HG02798 (cell line): ENCODE results near the gene PRG2.
"Not testable (repeated sequence)": the region's sequence is repeated elsewhere in the genome, so short reads cannot be mapped to it uniquely, and the experiment has no call there.

Experiments
- ATAC-seq: cut with Tn5 transposase; IDR thresholded peaks from one replicate; pipeline ENCODE4 v1.9.1; 2021; ENCODE audit warnings: mild to moderate bottlenecking; ENCODE audit not compliant: unreplicated experiment, poor library complexity

Gene PRG2

DNA sequence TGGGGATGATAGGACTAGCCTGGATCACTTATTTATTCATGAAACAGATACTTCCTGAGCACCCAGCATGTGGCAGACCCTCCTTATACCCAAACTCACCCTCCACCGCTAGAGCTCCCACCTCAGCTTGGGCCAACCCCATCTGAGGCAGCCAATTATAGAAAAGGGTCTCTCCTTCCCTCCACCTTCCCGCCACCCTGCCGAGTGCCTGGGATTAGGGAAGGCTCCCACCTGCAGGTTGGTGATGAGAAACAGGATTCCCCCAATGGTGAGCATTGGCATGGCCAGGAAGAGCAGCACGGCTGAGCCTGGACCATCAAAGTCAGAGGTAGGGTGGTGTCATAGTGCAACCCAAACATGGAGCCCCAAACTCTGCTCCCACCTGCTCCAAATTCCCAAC, 30.6 kb upstream of the PRG2 start:
- ATAC-seq: no peak

DNA sequence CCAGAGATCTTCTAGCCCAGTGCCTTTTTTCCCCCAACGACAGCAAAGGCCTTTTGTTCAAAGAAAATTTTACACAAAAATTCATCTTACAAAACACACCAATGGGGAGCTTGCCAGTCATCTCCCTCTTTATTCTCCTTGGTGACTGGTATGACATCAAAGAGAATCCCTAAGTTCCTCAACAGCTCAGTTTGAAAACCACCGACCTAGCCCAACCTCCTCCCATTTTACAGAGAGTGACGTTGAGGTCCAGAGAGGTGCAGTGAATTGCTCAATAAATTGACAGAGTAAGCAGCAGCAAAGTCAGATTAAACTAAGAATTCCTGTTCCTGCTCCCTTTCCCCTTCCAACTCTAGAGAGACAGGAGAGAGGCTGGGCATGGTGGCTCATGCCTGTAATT, 28.7 kb upstream of the PRG2 start:
- ATAC-seq: no peak

DNA sequence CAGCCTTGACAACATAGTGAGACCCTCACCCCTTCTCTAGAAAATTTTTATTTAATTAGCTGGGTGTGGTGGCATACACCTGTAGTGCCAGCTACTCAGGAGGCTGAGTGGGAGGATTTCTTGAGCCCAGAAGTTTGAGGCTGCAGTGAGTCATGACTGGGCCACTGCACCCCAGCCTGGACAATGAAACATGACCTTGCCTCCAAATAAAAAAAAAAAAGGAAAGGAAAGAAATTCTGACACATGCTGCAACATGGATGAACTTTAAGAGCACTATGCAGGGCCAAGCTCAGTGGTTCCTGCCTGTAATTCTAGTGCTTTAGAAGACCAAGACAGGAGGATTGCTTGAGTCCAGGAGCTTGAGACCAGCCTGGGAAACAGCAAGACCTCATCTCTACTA, 27.7 kb upstream of the PRG2 start:
- no peak for ATAC-seq

DNA sequence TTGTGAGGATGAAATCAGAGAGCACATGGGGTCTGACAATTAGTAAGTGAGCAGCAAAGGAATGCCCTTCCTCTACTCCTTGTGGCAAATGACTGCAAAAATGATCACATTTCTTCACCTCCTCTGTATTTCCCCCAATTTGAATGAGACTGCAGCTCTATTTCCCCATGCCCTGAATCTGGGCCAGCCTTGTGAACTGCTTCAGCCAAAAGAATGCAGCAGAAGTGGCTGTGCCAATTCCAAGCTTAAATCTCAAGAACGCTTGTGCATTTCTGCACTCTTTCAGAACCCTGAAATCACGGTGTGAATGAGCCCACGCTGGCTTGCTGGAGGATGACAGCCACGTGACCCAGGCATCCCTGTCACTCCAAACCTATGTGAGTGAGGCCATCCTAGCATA, 26.6 kb upstream of the PRG2 start:
- ATAC-seq: no peak

DNA sequence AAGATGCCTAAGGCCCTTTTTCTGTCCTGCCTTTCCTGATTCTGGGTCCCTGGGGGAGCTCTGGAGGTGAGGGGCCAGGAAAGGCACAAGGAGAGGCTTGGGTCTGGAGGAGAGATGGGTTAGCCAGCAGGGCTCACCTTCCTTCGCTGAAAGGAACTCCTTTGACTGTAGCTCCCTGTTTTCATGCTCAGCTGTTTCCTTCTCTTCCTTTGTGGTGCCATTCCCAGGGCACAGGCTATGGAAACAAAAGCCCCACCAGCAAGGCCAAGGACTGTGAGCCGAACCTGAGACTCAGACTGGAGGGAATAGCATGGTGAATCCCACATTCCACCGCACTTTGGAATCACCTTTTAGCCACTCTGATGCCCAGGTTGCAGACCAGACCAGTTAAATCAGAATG, 26.0 kb upstream of the PRG2 start:
- no peak for ATAC-seq

DNA sequence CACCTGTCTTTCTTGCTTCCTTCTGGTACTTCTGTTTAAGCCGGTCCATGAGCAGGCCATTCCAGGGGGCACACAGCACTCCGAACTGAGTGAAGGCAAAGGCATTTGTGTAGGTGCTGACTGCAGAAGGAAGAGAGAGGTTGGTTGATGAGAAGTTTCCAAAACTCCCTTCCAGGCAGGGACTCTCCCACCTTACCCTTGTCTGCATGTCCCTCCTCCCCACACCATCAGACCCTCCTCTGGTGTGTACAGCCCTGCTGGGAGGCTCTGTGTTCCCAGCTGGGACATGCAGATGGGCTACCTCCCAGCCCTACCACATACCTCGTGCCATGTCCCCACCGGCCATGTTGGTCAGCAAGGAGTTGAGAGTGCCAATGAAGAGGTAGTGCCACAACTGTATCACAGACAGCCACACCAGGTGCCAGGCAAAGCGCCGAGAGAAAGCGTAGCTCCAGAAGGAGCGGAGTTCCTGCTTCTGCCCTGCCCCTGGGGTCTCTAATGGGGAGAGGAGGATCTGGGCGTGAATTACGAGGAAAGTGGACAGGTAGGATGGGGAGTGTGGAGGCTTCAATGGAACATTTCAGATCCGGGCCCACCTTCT, 24.3 kb upstream of the PRG2 start:
- ATAC-seq: no peak

DNA sequence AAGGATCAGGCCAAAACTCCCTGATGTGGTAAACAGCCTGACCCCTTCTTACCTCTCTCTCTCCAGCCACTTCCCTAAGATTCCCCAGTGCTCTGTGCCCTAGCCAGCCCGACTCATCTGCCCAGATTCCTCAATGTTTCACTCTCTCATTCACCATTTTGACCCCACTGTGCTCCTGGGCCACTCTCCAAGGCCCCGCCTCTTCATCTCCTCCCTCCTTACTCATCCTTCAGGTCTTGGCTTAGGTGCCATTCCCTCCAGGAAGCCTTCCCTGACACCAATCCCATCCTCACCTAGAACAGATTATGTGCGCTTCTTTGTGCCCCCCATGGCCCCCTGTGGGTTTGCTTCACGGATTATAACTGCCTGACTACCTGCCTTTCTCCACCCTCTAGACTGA, 23.2 kb upstream of the PRG2 start:
- ATAC-seq: no peak

DNA sequence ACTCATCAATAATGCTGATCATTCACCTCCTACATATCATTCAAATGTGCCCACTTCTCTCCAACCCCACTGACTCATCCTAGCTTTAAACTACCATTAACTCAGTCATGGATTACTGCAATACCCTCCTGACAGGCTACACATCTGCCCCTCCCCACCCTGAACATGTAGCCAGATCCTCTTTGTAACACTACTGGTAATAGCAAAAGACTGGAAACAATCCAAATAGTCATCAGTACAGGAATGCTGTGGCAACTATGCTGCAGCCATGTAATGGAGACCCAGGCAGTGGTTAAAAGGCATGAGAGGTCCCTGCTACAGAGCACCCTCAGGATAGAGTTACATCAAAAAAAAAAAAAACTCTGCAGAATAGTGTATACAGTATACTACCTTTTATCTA, 19.8 kb upstream of the PRG2 start:
- ATAC-seq: no peak

DNA sequence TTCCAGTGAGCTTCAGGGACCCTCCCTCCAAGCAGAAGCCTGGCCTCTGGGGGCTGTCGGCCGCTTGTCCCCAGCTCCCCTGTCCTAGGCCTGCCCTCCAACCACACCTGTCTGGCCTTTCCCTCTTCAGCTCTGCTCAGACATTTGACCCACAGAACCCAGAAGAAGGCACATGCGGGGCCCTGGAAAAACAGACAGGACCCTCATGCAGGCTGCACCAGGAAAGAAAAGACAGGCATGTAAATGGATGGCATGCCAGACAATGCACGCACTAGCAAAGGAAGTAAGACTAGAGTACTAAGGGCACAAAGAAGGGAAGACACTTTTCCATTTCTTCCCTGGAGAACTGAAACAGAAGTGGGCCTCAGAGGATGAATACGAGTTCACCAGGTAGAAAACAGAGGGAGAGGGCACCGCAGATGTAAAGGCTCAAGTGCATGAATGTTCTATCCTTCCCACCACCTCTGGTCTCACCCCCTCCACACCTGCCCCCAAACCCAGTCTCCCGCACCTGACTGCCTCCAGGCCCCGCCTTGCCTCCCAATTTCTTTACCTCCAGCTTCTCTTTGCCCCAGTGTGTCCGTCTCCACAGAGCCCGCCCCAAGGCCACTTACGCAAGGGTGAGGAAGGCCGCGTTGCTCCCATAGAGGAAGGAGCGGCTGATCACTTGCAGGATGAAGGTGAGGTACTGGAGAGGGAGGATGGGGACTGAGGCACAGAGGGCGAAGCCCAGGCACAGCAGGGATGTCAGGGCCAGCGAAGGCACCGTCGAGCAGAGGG, 19.1 kb upstream of the PRG2 start:
- ATAC-seq: no peak

DNA sequence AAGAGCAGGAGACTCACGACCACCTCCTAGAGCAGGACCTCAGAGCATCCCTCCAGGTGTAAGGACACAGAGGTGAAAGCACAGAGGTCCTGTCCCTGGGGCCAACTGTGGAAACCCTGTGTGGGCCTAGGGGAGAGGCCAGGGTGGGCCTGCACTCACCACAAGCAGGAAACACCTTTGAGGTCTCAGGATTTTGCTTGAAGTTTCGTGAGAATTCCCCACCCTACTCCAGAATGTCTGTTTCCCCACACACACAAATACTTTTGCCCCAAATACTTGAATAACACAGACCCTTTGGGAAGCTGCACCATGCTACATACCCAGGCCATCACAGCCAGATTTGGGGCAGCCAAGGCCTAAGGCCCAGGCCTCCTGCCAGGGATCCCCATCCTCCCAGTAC, 18.3 kb upstream of the PRG2 start:
- no peak for ATAC-seq

DNA sequence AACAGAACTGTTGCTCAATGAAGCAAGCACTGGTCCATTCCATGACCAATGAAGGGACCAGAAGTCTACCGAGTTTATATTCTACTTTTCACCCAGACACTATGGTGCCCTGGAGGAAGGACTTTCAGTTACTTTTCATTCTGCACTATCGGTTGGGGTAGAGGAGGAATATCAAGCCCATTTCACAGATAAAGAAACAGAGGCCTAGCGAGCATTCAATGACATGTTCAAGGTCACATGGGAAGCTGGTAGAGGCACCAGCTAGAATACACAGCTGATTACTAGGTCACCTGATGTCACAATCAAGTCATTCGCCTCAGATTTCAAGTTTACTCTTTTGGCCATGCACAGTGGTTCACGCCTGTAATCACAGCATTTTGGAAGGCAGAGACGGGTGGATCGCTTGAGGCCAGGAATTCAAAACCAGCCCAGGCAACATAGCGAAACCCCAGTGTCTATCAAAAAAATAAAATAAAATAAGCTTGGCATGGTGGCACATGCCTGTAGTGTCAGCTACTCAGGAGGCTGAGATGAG, 17.6 kb upstream of the PRG2 start:
- ATAC-seq: no peak

DNA sequence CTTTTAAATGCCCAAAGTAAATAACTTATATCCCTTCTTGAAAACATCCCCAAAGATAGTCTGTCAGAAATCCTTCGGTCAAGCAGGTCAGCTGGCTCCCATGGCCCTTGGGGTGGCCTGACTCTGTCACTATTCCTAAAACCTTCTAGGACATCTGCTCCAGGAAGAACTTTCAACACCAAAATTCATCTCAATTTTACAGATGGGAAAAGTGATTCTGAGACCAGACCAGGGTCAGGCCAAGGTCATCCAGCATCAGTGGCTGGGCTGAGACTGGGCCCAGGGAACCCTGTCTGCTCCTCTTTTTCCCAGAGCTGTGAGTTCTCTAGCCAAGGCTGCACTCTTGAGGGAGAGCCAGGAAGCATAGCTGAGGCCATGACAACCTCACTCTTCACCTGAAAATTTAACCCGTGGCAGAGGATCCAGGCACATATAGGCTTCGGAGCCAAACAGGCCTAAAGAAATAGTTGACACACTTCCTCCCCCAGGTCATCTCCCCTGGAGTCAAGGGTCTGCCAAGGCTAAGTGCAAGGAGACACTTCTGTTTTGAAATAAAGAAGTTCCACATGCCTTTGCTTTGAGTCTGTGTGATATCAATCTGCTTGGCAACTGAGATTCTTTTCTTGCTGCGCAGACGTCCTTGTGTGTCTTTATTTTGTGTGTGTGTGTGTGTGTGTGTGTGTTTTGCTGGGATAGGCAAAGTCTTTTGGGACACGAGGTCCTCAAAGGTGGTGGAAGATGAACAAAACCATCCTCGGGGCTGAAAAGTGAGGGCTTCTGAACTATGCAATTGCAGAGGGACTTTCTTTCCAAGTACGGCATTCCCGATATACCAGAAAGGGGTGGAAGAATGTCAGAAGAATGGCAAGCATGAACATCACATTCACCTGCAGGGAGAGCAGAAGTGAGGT, 16.8 kb upstream of the PRG2 start:
- ATAC-seq: no peak

DNA sequence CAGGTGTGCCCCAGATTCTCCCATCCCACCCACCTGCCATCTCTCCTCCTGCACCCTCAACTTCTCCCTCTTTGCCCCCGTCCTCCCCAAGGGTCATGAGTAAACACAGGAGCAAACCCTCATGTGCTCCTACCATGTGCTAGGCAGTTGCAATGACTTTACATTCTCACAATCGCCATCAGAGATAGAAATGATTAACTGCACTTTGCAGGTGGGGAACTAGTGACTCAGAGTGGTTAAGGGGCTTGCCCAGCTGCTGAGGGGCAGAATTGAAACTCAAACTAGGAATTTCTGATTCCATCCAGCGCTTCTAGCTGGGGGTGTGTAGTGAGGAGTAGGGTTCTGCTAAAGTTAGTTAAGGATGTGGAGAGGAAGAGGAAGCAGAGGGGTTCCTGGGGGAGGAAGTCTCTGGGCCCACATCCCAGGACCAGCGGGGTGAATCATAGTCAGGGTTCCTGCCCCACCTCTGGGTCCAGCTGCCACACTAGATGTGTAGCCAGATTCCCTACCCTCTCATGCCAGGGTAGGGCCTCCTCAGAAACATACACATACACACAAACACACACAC, 16.0 kb upstream of the PRG2 start:
- ATAC-seq: peak; percentile 90

DNA sequence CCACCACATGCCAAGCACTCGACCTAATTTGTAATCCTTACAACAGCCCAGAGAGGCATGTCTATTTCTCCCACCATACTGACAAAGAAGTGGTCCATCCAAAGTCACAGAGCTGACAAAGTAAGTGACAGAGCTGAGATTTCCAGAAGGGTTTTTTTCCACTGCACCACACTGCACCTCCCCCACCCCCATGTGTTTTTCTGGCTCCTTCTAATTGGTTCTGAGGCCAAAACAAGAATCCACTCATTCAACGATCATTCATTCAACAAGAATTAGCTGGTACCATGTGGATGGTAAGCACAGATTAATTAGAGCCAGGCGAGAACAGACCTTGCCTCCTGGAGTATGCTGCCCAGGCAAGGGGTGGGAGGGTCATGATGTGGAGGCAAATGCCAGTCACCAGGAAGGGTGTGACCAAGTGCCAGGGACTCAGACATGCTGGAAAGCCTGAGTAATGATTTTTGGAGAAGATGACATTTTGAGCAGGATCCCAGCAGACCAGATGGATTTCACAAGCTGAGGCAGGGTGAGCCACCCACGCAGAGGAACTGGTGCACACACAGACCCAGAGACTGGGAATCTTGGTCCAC, 14.9 kb upstream of the PRG2 start:
- no peak for ATAC-seq

DNA sequence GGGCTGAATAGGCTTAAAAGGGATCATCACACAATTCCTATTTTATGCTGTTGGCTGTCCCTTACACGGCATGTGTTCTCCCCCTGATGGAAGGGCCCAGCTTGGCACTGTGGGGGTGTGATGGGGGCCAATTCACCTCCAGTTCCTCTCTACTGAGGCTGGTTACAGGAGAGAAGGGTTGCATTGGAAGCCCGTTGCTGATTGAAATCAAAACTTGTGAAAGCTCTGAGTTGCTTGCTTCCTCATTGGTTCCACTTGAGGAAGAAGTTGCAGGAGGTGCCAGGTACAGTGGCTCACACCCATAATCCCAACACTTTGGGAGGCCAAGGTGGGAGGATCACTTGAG, 13.3 kb upstream of the PRG2 start:
- ATAC-seq: no peak

DNA sequence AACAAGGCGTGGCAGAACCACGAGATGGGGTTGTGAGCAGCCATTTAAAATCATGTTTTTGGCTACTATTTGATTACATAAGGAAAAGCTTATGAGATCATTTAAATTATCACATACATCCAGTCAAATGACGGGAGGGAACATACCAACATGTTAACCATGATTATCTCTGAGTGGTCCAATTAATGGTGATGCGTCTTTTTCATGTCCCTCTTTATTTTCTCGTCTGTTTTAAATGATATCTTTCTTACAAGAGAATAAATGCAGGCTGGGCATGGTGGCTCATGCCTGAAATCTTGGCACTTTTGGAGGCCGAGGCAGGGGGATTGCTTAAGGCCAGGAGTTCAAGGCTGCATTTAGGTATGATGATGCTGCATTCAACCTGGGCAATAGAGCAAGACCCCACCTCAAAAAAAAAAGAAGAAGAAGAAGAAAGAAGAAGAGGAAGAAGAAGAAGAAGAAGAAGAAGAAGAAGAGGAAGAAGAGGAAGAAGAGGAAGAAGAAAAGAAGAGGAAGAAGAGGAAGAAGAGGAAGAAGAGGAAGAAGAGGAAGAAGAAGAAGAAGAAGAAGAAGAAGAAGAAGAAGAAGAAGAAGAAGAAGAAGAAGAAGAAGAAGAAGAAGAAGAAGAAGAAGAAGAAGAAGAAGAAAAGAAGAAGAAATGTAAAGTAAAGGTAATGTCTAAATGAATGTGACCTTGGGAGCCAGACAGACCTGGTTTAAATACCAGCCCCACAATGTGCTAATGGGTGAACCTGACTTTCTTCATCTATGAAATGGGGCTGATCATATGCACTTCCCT, 12.8 kb upstream of the PRG2 start:
- ATAC-seq: not testable (repeated sequence)

DNA sequence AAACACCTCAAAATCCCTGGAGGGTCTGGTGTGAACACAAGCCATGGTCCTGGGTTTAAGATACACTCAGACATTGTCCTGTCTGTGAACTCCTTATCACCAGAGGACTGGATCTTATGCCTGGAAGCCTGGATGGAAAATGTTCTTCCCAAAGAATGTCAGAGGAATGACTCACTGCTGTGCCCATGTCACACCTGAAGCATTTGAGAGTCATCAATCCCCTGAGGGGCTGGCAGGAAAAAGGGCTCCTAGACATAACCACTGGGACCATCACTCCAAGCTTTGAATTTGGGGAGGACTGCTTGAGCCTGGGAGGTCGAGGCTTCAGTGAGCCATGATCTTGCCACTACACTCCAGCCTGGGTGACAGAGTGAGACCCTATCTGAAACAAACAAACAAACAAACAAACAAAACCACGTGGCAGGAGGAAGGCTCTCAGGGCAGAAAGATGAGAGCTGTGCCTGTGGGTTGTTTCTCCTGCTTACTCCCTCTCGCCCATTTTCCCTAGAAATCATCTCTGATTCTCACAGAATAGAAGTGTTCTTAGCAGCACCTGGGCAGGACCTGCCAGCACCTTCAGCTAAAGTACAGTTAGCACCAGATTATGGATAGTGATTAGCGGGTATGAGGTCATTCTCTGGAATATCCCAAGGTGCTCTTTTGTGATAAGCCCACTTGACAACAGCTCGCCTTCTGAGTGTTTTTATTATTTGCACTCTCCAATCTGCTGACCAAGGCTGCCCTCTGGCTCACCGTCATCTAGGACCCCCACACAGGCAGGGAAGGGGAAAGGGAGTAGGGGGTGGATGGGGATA, 11.9 kb upstream of the PRG2 start:
- no peak for ATAC-seq

DNA sequence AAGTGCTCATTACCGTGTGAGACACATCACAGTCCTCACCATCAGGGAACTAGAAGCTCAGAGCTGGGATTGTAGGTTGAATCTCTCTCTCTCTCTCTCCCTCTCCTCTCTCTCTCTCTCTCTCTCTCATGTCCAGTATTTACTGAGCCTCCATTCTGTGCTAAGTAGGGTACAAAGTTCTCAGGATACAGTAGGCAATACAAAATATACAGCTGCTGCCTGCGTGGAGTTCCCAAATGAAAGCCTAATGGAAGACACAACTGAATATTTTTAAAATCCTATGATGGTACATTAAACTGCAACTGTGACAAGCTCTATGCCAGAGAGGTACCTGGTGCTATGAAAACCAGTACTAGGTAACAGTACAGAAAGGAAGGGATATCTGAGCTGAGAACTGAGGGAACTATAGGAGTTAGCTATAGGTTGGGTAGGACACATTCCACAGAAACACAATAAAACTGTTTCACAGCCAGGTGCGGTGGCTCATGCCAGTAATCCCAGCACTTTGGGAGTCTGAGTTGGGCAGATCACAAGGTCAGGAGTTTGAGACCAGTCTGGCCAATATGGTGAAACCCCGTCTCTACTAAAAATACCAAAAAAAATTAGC, 9.6 kb upstream of the PRG2 start:
- no peak for ATAC-seq
